Measurements from ENCODE around the gene MYO9A. TPM values are rescaled to one million over a fixed set of nuclear protein-coding genes. Genes with fewer than 3 reads are reported as not detected.
"Not testable (repeated sequence)": the region's sequence is repeated elsewhere in the genome, so short reads cannot be mapped to it uniquely, and the experiment has no call there.

MYO9A gene
- total RNA-seq, 2 donors from 2014 or later, result 34.9 to 36.4 TPM

GRCh38 chr15:72006382-72006781 is 111.6 kb downstream of the MYO9A start:
- no peak overlapping the region for H3K27ac Mint-ChIP-seq
- Histone ChIP-seq H3K36me3 (ENCODE audit: control insufficient read depth, insufficient read depth, low read length) (peaks cover 21% of the 10 kb centered on the region), H3K4me1 (ENCODE audit: control insufficient read depth, insufficient read depth, low read length) (peaks cover 4% of the 10 kb centered on the region), H3K27me3 (ENCODE audit: control insufficient read depth, insufficient read depth, low read length, poor library complexity, severe bottlenecking) (no peaks in the 10 kb centered on the region), H3K27ac (ENCODE audit: low read depth, low read length) (no peak overlapping the region), H3K9ac (ENCODE audit: extremely low read depth, low read length, poor library complexity, severe bottlenecking) (no peak overlapping the region), H3K9me3 (ENCODE audit: control insufficient read depth, low read length) (no peaks in the 10 kb centered on the region), H3K4me3 (ENCODE audit: low read length) (no peak overlapping the region)
- no peak for DNase-seq
- WGBS, 2 experiments (ENCODE audit: insufficient coverage in 1 of 2, insufficient read length in 1 of 2), result 89% methylated on average over 2 to 4 of the region's 4 CpGs
- TF ChIP-seq CTCF (conservative IDR thresholded peaks at IDR 0.05), result no peak
- no peaks in the 10 kb centered on the region for H3K9me3 Mint-ChIP-seq
- peaks cover 15% of the 10 kb centered on the region for H3K4me1 Mint-ChIP-seq
- H3K4me3 Mint-ChIP-seq, result no peak overlapping the region
- H3K27me3 Mint-ChIP-seq (ENCODE audit: insufficient read depth), result no peaks in the 10 kb centered on the region
- H3K36me3 Mint-ChIP-seq (ENCODE audit: low read depth), result peaks cover 23% of the 10 kb centered on the region

- DNase-seq, result no peak
- Histone ChIP-seq H3K36me3 (ENCODE audit: control insufficient read depth, insufficient read depth, low read length) (peaks cover 21% of the 10 kb centered on the region), H3K4me1 (ENCODE audit: control insufficient read depth, insufficient read depth, low read length) (peaks cover under 1% of the 10 kb centered on the region), H3K9me3 (ENCODE audit: control insufficient read depth, low read length) (no peaks in the 10 kb centered on the region), H3K27ac (ENCODE audit: low read depth, low read length) (no peak overlapping the region), H3K27me3 (ENCODE audit: control insufficient read depth, insufficient read depth, low read length, poor library complexity, severe bottlenecking) (no peaks in the 10 kb centered on the region), H3K4me3 (ENCODE audit: low read length) (no peak overlapping the region), H3K9ac (ENCODE audit: extremely low read depth, low read length, poor library complexity, severe bottlenecking) (no peak overlapping the region)
- Mint-ChIP-seq H3K27me3 (ENCODE audit: insufficient read depth) (no peaks in the 10 kb centered on the region), H3K36me3 (ENCODE audit: low read depth) (peaks cover 23% of the 10 kb centered on the region), H3K4me3 (no peak overlapping the region), H3K4me1 (peaks cover 12% of the 10 kb centered on the region), H3K9me3 (no peaks in the 10 kb centered on the region), H3K27ac (no peak overlapping the region)
- WGBS, 2 experiments (ENCODE audit: insufficient coverage in 1 of 2, insufficient read length in 1 of 2), result 94% methylated on average over 1 of the region's 3 CpGs; no CpG with 5 or more reads in 1 of the 2 experiments
- no peak for TF ChIP-seq CTCF (conservative IDR thresholded peaks at IDR 0.05)
These were observed 112.5 kb downstream of the MYO9A start for GRCh38 chr15:72005483-72005882.

- Histone ChIP-seq H3K4me3 (ENCODE audit: low read length) (no peak overlapping the region), H3K4me1 (ENCODE audit: control insufficient read depth, insufficient read depth, low read length) (no peaks in the 10 kb centered on the region), H3K36me3 (ENCODE audit: control insufficient read depth, insufficient read depth, low read length) (peaks cover 9% of the 10 kb centered on the region), H3K9ac (ENCODE audit: extremely low read depth, low read length, poor library complexity, severe bottlenecking) (no peak overlapping the region), H3K27me3 (ENCODE audit: control insufficient read depth, insufficient read depth, low read length, poor library complexity, severe bottlenecking) (no peaks in the 10 kb centered on the region), H3K9me3 (ENCODE audit: control insufficient read depth, low read length) (no peaks in the 10 kb centered on the region), H3K27ac (ENCODE audit: low read depth, low read length) (no peak overlapping the region)
- no peak for TF ChIP-seq CTCF (conservative IDR thresholded peaks at IDR 0.05)
- Mint-ChIP-seq H3K36me3 (ENCODE audit: low read depth) (peaks cover 31% of the 10 kb centered on the region), H3K27me3 (ENCODE audit: insufficient read depth) (no peaks in the 10 kb centered on the region), H3K4me1 (no peaks in the 10 kb centered on the region), H3K9me3 (no peaks in the 10 kb centered on the region), H3K4me3 (no peak overlapping the region), H3K27ac (no peak overlapping the region)
- whole genome bisulfite sequencing, 2 experiments (ENCODE audit: insufficient coverage in 1 of 2, insufficient read length in 1 of 2), result 100% methylated on average over 1 of the region's 1 CpG; no CpG with 5 or more reads in 1 of the 2 experiments
- no peak for DNase-seq
These were observed 118.1 kb downstream of the MYO9A start for GRCh38 chr15:71999807-72000206.

- peaks cover 17% of the 10 kb centered on the region for H3K36me3 ChIP-seq (ENCODE audit: control insufficient read depth, insufficient read depth, low read length)
- H3K27me3 Mint-ChIP-seq (ENCODE audit: insufficient read depth); H3K9ac ChIP-seq (ENCODE audit: extremely low read depth, low read length, poor library complexity, severe bottlenecking); H3K4me1 ChIP-seq (ENCODE audit: control insufficient read depth, insufficient read depth, low read length); H3K4me1 Mint-ChIP-seq; H3K27me3 ChIP-seq (ENCODE audit: control insufficient read depth, insufficient read depth, low read length, poor library complexity, severe bottlenecking); H3K27ac Mint-ChIP-seq; H3K9me3 Mint-ChIP-seq; H3K27ac ChIP-seq (ENCODE audit: low read depth, low read length); DNase-seq; H3K9me3 ChIP-seq (ENCODE audit: control insufficient read depth, low read length); H3K4me3 ChIP-seq (ENCODE audit: low read length); H3K4me3 Mint-ChIP-seq: not testable (repeated sequence)
- H3K36me3 Mint-ChIP-seq (ENCODE audit: low read depth), result peaks cover 34% of the 10 kb centered on the region
- 91 to 100% methylated on average over 1 of the region's 6 CpGs for WGBS, 2 experiments (ENCODE audit: insufficient coverage in 1 of 2, insufficient read length in 1 of 2)
These were observed 119.2 kb downstream of the MYO9A start for GRCh38 chr15:71998717-71999116.

Data from endodermal cell (in vitro differentiated cells).